Endothelial cell of umbilical vein (primary cell): ENCODE results near the gene PLXDC1. TPM values are rescaled to one million over a fixed set of nuclear protein-coding genes. Genes with fewer than 3 reads are reported as not detected.

Experiments
- BruUV-seq: library from RNA; stranded (reverse); fragments of 400-500 nt; replicated peaks from 2 replicates; lab custom pipeline; 2021; lab: Mats Ljungman, UMichigan
- CTCF ChIA-PET: fragments of 300-600, 350-600 bp; sonication (Branson Sonifier 250); formaldehyde crosslinking; loops from one replicate; lab custom pipeline; 2021; ENCODE audit warnings: antibody characterized with exemption, inconsistent platforms; lab: Charles Lee
- POLR2A ChIA-PET: fragments of 300-600, 350-600 bp; sonication (Branson Sonifier 250); formaldehyde crosslinking; loops from one replicate; lab custom pipeline; 2021; ENCODE audit warnings: antibody characterized with exemption, inconsistent platforms; lab: Charles Lee
- DNase-seq: peaks from one replicate; pipeline ENCODE4 v3.0.0-alpha.2; 2011; ENCODE audit warnings: low read depth, low spot score
- FAIRE-seq: peaks from 2 replicates; lab custom pipeline; 2011; peaks lifted over from hg19 to GRCh38; lab: Jason Lieb, UNC
- H2AFZ ChIP-seq: 2 replicates; pipeline ENCODE4 v1.6.0; 2012; ENCODE audit warnings: low read depth, low read length, control low read depth, inconsistent platforms
- H3K27ac ChIP-seq: 2 replicates; pipeline ENCODE4 v1.5.1; 2011; ENCODE audit warnings: low read depth, mild to moderate bottlenecking, control low read depth, low read length, moderate library complexity; ENCODE audit not compliant: insufficient read depth
- H3K27me3 ChIP-seq, 2 experiments: 2 replicates each; pipeline versions ENCODE4 v1.6.0 to v1.6.1; 2011; ENCODE audit warnings: low read length in 2 of 2, mixed read lengths in 1 of 2; ENCODE audit not compliant: control insufficient read depth in 2 of 2, insufficient read depth in 2 of 2
- H3K36me3 ChIP-seq, 2 experiments: 2 replicates in 1 of 2; 3 replicates in 1 of 2; pipeline ENCODE4 v1.5.1; 2011; ENCODE audit warnings: low read length in 2 of 2, mild to moderate bottlenecking in 1 of 2, moderate library complexity in 1 of 2; ENCODE audit not compliant: control insufficient read depth in 2 of 2, insufficient read depth in 2 of 2; ENCODE audit errors: extremely low read depth in 1 of 2
- H3K4me1 ChIP-seq: 3 replicates; pipeline ENCODE4 v1.5.1; 2011; ENCODE audit warnings: mild to moderate bottlenecking, low read length; ENCODE audit not compliant: control insufficient read depth, insufficient read depth; ENCODE audit errors: extremely low read depth
- H3K4me2 ChIP-seq: 2 replicates; pipeline ENCODE4 v1.6.1; 2011; ENCODE audit warnings: low read length, control low read depth, mixed read lengths; ENCODE audit not compliant: insufficient read depth
- H3K4me3 ChIP-seq, 3 experiments: fragments of 200-600 bp in 1 of 3; sonication (generic), shearing (Covaris generic) in 1 of 3; replicated peaks in 1 of 3; 2 replicates each; pipeline ENCODE4 v1.5.1; 2011 to 2016; ENCODE audit warnings: control low read depth in 3 of 3, low read length in 3 of 3, mild to moderate bottlenecking in 2 of 3, inconsistent platforms in 1 of 3, low read depth in 1 of 3, moderate library complexity in 1 of 3; ENCODE audit not compliant: insufficient read depth in 1 of 3
- H3K79me2 ChIP-seq: 2 replicates; pipeline ENCODE4 v1.6.0; 2012; ENCODE audit warnings: low read length, inconsistent platforms; ENCODE audit not compliant: control insufficient read depth, insufficient read depth
- H3K9ac ChIP-seq: replicated peaks from 2 replicates; pipeline ENCODE3; 2011; ENCODE audit warnings: low read length, control low read depth; ENCODE audit not compliant: insufficient read depth; ENCODE audit errors: extremely low read depth
- H3K9me1 ChIP-seq: replicated peaks from 3 replicates; pipeline ENCODE4 v1.6.0; 2011; ENCODE audit warnings: mild to moderate bottlenecking, low read length; ENCODE audit not compliant: control insufficient read depth, insufficient read depth; ENCODE audit errors: extremely low read depth
- H3K9me3 ChIP-seq: replicated peaks from 2 replicates; pipeline ENCODE4 v1.5.1; 2012; ENCODE audit warnings: low read length, inconsistent platforms; ENCODE audit not compliant: control insufficient read depth, insufficient read depth
- H4K20me1 ChIP-seq: replicated peaks from 2 replicates; pipeline ENCODE3; 2011; ENCODE audit warnings: mild to moderate bottlenecking, low read length; ENCODE audit not compliant: control insufficient read depth, insufficient read depth; ENCODE audit errors: extremely low read depth
- EZH2 ChIP-seq: IDR thresholded peaks from 2 replicates; pipeline ENCODE4 v1.6.1; 2012; ENCODE audit warnings: borderline replicate concordance, low read depth, mild to moderate bottlenecking, moderate library complexity, low read length, inconsistent platforms; ENCODE audit not compliant: severe bottlenecking
- FOS ChIP-seq: IDR thresholded peaks from 2 replicates; pipeline ENCODE4 v1.6.1; 2011; ENCODE audit warnings: mild to moderate bottlenecking, low read length, moderate library complexity, borderline replicate concordance; ENCODE audit not compliant: insufficient read depth
- GATA2 ChIP-seq: IDR thresholded peaks from 2 replicates; pipeline ENCODE4 v1.7.0; 2011; ENCODE audit warnings: low read depth, mild to moderate bottlenecking, moderate library complexity, mixed read lengths, low read length; ENCODE audit not compliant: insufficient read length, insufficient read depth
- JUN ChIP-seq: IDR thresholded peaks from 2 replicates; pipeline ENCODE4 v1.6.1; 2011; ENCODE audit warnings: borderline replicate concordance, low read depth; ENCODE audit not compliant: insufficient read length, insufficient read depth
- MYC ChIP-seq: IDR thresholded peaks from one replicate; pipeline ENCODE4 v1.6.1; 2011; ENCODE audit warnings: mild to moderate bottlenecking, low read depth, low read length
- POLR2A ChIP-seq: IDR thresholded peaks from 2 replicates; pipeline ENCODE4 v1.6.1; 2012; ENCODE audit warnings: low read depth, mild to moderate bottlenecking, control low read depth, low read length
- POLR2AphosphoS5 ChIP-seq: IDR thresholded peaks from 2 replicates; pipeline ENCODE4 v1.6.1; 2012; ENCODE audit warnings: low read depth, mild to moderate bottlenecking, control low read depth, low read length, moderate library complexity; ENCODE audit not compliant: insufficient read depth
- dilution Hi-C: fragments of 300-500 bp; cut with MboI; formaldehyde crosslinking; loops from one replicate; pipeline ENCODE4 v1.15.0; 2019; ENCODE audit warnings: low sequenced_read_pairs; ENCODE audit not compliant: extremely low pct_ligation_motif_present
- intact Hi-C: fragments of 100-400 bp; cut with micrococcal nuclease; formaldehyde crosslinking; loops from one replicate; pipeline ENCODE4 v1.10.0; 2022
- polyA plus RNA-seq, 4 experiments: library from polyadenylated mRNA; depleted of rRNA in 3 of 4; stranded (reverse) in 3 of 4; unstranded in 1 of 4; fragments of >200 nt; gene quantifications; 2 replicates each; pipeline versions ENCODE4 v1.2.1 to v1.2.3, GENCODE V29; 2011 to 2012; ENCODE audit warnings: missing spikeins in 1 of 4
- total RNA-seq: library from RNA; stranded (reverse); gene quantifications from 2 replicates; pipeline ENCODE4 v1.2.3, GENCODE V29; 2021
- TF ChIP-seq, protein P1 (sequence below): IDR thresholded peaks from 2 replicates; pipeline ENCODE4 v1.6.1; 2011; ENCODE audit not compliant: insufficient read depth, insufficient read length
- TF ChIP-seq, protein P2 (sequence below), 2 donors: IDR thresholded peaks; 1 replicate in 1 of 2; 2 replicates in 1 of 2; pipeline ENCODE4 v1.5.1; 2011; ENCODE audit warnings: low read length in 2 of 2, mild to moderate bottlenecking in 2 of 2, moderate library complexity in 2 of 2, control low read depth in 1 of 2, inconsistent platforms in 1 of 2, low read depth in 1 of 2; ENCODE audit not compliant: insufficient read depth in 1 of 2; ENCODE audit errors: extremely low read depth in 1 of 2

Gene PLXDC1
- total and polyA plus RNA-seq, 2 donors (not counting 3 experiments of a cell fraction or from before 2014, with no cell fraction given), result 0.03 TPM; not detected in 1

DNA sequence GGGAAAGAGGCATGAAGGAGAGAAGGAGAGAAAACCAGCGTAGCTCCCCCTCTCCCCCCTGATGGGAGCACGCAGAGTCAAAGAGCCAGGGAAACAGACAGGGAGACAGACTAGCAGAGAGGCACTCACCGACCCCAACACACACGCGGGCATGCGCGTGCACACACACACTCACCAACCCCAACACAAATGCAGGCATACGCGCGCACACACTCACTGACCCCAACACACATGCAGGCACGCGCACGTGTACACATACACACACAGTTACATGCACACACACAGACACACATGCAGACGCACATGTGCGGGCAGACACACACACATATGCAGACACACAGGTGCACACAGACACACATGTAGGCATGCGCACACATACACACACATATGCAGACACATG, 41.5 kb upstream of the PLXDC1 start:
- H3K9me1 ChIP-seq, result no peaks in the 10 kb centered on the region
- intact Hi-C loops (no loop called here), dilution Hi-C loops (no loop called here)
- H3K9ac ChIP-seq, result no peak overlapping the region
- no peak overlapping the region for H3K4me3 ChIP-seq
- H3K4me1 ChIP-seq, result peaks cover 3% of the 10 kb centered on the region
- no peak for DNase-seq
- H3K27me3 ChIP-seq, result no peaks in the 10 kb centered on the region
- H3K79me2 ChIP-seq, result peaks cover 18% of the 10 kb centered on the region
- no peak for FAIRE-seq
- H3K27ac ChIP-seq, result no peak overlapping the region
- H2AFZ ChIP-seq, result no peak overlapping the region
- H3K36me3 ChIP-seq, result peaks cover 3 to 17% of the 10 kb centered on the region in 2 experiments
- TF ChIP-seq, protein P1, sequence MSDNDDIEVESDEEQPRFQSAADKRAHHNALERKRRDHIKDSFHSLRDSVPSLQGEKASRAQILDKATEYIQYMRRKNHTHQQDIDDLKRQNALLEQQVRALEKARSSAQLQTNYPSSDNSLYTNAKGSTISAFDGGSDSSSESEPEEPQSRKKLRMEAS, result no peak
- TF ChIP-seq MYC (no peak), POLR2AphosphoS5 (no peak), EZH2 (no peak), POLR2A (no peak), GATA2 (no peak), JUN (no peak), FOS (no peak)
- TF ChIP-seq, protein P2, sequence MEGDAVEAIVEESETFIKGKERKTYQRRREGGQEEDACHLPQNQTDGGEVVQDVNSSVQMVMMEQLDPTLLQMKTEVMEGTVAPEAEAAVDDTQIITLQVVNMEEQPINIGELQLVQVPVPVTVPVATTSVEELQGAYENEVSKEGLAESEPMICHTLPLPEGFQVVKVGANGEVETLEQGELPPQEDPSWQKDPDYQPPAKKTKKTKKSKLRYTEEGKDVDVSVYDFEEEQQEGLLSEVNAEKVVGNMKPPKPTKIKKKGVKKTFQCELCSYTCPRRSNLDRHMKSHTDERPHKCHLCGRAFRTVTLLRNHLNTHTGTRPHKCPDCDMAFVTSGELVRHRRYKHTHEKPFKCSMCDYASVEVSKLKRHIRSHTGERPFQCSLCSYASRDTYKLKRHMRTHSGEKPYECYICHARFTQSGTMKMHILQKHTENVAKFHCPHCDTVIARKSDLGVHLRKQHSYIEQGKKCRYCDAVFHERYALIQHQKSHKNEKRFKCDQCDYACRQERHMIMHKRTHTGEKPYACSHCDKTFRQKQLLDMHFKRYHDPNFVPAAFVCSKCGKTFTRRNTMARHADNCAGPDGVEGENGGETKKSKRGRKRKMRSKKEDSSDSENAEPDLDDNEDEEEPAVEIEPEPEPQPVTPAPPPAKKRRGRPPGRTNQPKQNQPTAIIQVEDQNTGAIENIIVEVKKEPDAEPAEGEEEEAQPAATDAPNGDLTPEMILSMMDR (IDR thresholded peaks at IDR 0.05; ENCODE audit: extremely low read depth in 1 of 2, insufficient read depth in 1 of 2, low read depth in 1 of 2, low read length in 2 of 2), result no peak
- POLR2A ChIA-PET, result no interaction called here
- CTCF ChIA-PET, result interaction anchor here (0.9 kb wide), 1 partner anchor 39 kb away, joined by 3 read pairs; no protein-coding TSS in a partner anchor
- BruUV-seq, result no TSS peak
- H3K9me3 ChIP-seq, result no peaks in the 10 kb centered on the region
- H3K4me2 ChIP-seq, result no peak overlapping the region
- no peaks in the 10 kb centered on the region for H4K20me1 ChIP-seq
